Measurements from ENCODE around the gene NLRP5. TPM values are rescaled to one million over a fixed set of nuclear protein-coding genes. Genes with fewer than 3 reads are reported as not detected.

The NLRP5 gene
- total and polyA plus RNA-seq, 2 of the 4 experiments (the other 2 are of a cell fraction), result not detected

- H4K20me1 ChIP-seq (ENCODE audit: insufficient read depth, low read length), result peaks cover 52% of the 10 kb centered on the region
- H3K27ac ChIP-seq (ENCODE audit: insufficient read depth, low read length), result no peak overlapping the region
- 100% methylated on average over 8 of the region's 32 CpGs; no CpG with 5 or more reads in 1 of the 2 experiments for WGBS, 2 experiments (ENCODE audit: extremely low coverage in 2 of 2, insufficient read length in 1 of 2)
- no peak overlapping the region for H2BK15ac ChIP-seq (ENCODE audit: low read depth, low read length)
- H2BK120ac ChIP-seq (ENCODE audit: low read depth, low read length), result no peak overlapping the region
- H2AK5ac ChIP-seq (ENCODE audit: low read depth, low read length), result no peak overlapping the region
- H4K91ac ChIP-seq (ENCODE audit: insufficient read depth, low read depth, low read length), result no peak overlapping the region
- no peak overlapping the region for H3K4me3 ChIP-seq (ENCODE audit: insufficient read depth, low read depth, low read length)
- BruUV-seq (replicated peaks), result no TSS peak
- peaks cover 44% of the 10 kb centered on the region for H3K36me3 ChIP-seq (ENCODE audit: control insufficient read depth, insufficient read depth, low read length)
- H3K56ac ChIP-seq (ENCODE audit: extremely low read depth, insufficient read depth, low read length), result no peak overlapping the region
- no peak overlapping the region for H3K4me2 ChIP-seq (ENCODE audit: low read depth, low read length)
- in situ Hi-C loops (cut with MboI; ENCODE audit: low sequenced_read_pairs), result no loop called here
- intact Hi-C loops (cut with micrococcal nuclease), result no loop called here
- H3K4ac ChIP-seq (ENCODE audit: low read depth, low read length), result no peak overlapping the region
- H3K9ac ChIP-seq (ENCODE audit: low read depth, low read length), result no peak overlapping the region
- H2AFZ ChIP-seq (replicated peaks; ENCODE audit: low read length, poor library complexity), result no peak overlapping the region
- H4K5ac ChIP-seq (ENCODE audit: low read depth, low read length), result no peak overlapping the region
- DNase-seq (no peak), ATAC-seq (ENCODE audit: low read depth) (no peak)
- H3K79me1 ChIP-seq (ENCODE audit: low read depth in 1 of 2, low read length in 2 of 2), result peaks cover 25 to 62% of the 10 kb centered on the region in 2 experiments
- H3K9me3 ChIP-seq (ENCODE audit: control insufficient read depth, insufficient read depth, low read length), result peaks cover 11% of the 10 kb centered on the region
- H2BK5ac ChIP-seq (ENCODE audit: low read depth, low read length, poor library complexity, severe bottlenecking), result no peak overlapping the region
- no peaks in the 10 kb centered on the region for H3K9me1 ChIP-seq (ENCODE audit: insufficient read depth, low read length)
- ChIA-PET POLR2A (ENCODE audit: unreplicated experiment) (no interaction called here), CTCF (no interaction called here)
- H2BK20ac ChIP-seq (ENCODE audit: low read depth, low read length), result no peak overlapping the region
- dilution Hi-C loops (cut with HindIII; ENCODE audit: low sequenced_read_pairs, unreplicated experiment), result no loop called here
- H3K18ac ChIP-seq (ENCODE audit: low read depth, low read length), result no peak overlapping the region
- H3K27me3 ChIP-seq (ENCODE audit: control insufficient read depth, insufficient read depth, low read length), result no peaks in the 10 kb centered on the region
- TF ChIP-seq CHD1 (IDR thresholded peaks at IDR 0.05; ENCODE audit: low read depth, low read length) (no peak), RAD21 (IDR thresholded peaks at IDR 0.05; ENCODE audit: low read length) (no peak), FOS (IDR thresholded peaks at IDR 0.05; ENCODE audit: low read depth, low read length) (no peak), MXI1 (IDR thresholded peaks at IDR 0.05; ENCODE audit: borderline replicate concordance, low read depth, low read length) (no peak), MAZ (IDR thresholded peaks at IDR 0.05; ENCODE audit: borderline replicate concordance, low read depth, low read length) (no peak), RCOR1 (IDR thresholded peaks at IDR 0.05; ENCODE audit: insufficient replicate concordance, low read length) (no peak), RFX5 (IDR thresholded peaks at IDR 0.05; ENCODE audit: low read depth, low read length) (no peak), BHLHE40 (IDR thresholded peaks at IDR 0.05; ENCODE audit: low read depth, low read length) (no peak), MAFK (IDR thresholded peaks at IDR 0.05; ENCODE audit: low read depth, low read length) (no peak), NFE2L2 (IDR thresholded peaks at IDR 0.05; ENCODE audit: low read depth, low read length) (no peak), SMC3 (IDR thresholded peaks at IDR 0.05; ENCODE audit: low read depth, low read length) (no peak), POLR2A (IDR thresholded peaks at IDR 0.05; ENCODE audit: low read depth, low read length) (no peak), CEBPB (IDR thresholded peaks at IDR 0.05; ENCODE audit: low read depth, low read length) (no peak)
- TF ChIP-seq, protein P1, sequence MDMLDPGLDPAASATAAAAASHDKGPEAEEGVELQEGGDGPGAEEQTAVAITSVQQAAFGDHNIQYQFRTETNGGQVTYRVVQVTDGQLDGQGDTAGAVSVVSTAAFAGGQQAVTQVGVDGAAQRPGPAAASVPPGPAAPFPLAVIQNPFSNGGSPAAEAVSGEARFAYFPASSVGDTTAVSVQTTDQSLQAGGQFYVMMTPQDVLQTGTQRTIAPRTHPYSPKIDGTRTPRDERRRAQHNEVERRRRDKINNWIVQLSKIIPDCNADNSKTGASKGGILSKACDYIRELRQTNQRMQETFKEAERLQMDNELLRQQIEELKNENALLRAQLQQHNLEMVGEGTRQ (IDR thresholded peaks at IDR 0.05; ENCODE audit: low read depth, low read length), result no peak
- TF ChIP-seq, protein P2, sequence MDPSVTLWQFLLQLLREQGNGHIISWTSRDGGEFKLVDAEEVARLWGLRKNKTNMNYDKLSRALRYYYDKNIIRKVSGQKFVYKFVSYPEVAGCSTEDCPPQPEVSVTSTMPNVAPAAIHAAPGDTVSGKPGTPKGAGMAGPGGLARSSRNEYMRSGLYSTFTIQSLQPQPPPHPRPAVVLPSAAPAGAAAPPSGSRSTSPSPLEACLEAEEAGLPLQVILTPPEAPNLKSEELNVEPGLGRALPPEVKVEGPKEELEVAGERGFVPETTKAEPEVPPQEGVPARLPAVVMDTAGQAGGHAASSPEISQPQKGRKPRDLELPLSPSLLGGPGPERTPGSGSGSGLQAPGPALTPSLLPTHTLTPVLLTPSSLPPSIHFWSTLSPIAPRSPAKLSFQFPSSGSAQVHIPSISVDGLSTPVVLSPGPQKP (IDR thresholded peaks at IDR 0.05; ENCODE audit: borderline replicate concordance, low read depth, low read length), result no peak
- H3K23ac ChIP-seq (ENCODE audit: low read depth, low read length), result no peak overlapping the region
- peaks cover 3% of the 10 kb centered on the region; the same call in 1 of the 2 replicates for H3K4me1 ChIP-seq (ENCODE audit: control insufficient read depth, insufficient read depth, low read length)
- H3K14ac ChIP-seq (replicated peaks; ENCODE audit: low read depth, low read length), result no peak overlapping the region
- H2AK9ac ChIP-seq (replicated peaks; ENCODE audit: low read depth, low read length, poor library complexity), result no peak overlapping the region
- no peak overlapping the region for H4K8ac ChIP-seq (ENCODE audit: low read depth in 2 of 2, low read length in 2 of 2)
Measured at GRCh38 chr19:56092685-56093631, 106.4 kb downstream of the NLRP5 start.
